HL-60 (cell line): ENCODE measurements around the gene MAGOH.

Experiments used
- CTCF ChIP-seq: IDR thresholded peaks from one replicate; pipeline ENCODE4 v1.5.1; 2011; ENCODE audit warnings: low read length, control low read depth, inconsistent platforms; ENCODE audit not compliant: insufficient read depth
- TF ChIP-seq, protein P1 (sequence below): IDR thresholded peaks from 2 replicates; pipeline ENCODE4 v1.6.1; 2012; ENCODE audit warnings: low read depth; ENCODE audit not compliant: insufficient replicate concordance

DNA sequence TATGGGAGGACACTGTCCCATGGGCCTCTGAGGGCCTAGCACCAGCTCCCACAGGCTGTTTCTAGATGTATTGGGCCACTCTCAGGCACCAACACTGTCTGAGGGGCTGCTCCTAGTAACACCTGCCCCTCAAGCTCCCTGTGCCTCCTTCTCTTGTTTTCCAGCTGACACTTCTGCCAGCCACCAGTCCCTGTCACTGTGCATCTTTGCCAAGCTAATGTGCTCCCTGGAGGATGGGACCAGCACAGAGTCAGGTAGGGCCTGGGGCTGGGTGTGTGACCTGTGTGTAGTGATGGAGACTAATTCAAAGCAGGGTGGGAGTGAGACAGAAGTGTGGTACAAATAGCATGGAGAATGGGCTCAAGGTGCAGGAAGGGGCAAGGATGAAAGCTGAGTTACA is 29.4 kb upstream of the MAGOH start:
- TF ChIP-seq CTCF: no peak
- TF ChIP-seq, protein P1, sequence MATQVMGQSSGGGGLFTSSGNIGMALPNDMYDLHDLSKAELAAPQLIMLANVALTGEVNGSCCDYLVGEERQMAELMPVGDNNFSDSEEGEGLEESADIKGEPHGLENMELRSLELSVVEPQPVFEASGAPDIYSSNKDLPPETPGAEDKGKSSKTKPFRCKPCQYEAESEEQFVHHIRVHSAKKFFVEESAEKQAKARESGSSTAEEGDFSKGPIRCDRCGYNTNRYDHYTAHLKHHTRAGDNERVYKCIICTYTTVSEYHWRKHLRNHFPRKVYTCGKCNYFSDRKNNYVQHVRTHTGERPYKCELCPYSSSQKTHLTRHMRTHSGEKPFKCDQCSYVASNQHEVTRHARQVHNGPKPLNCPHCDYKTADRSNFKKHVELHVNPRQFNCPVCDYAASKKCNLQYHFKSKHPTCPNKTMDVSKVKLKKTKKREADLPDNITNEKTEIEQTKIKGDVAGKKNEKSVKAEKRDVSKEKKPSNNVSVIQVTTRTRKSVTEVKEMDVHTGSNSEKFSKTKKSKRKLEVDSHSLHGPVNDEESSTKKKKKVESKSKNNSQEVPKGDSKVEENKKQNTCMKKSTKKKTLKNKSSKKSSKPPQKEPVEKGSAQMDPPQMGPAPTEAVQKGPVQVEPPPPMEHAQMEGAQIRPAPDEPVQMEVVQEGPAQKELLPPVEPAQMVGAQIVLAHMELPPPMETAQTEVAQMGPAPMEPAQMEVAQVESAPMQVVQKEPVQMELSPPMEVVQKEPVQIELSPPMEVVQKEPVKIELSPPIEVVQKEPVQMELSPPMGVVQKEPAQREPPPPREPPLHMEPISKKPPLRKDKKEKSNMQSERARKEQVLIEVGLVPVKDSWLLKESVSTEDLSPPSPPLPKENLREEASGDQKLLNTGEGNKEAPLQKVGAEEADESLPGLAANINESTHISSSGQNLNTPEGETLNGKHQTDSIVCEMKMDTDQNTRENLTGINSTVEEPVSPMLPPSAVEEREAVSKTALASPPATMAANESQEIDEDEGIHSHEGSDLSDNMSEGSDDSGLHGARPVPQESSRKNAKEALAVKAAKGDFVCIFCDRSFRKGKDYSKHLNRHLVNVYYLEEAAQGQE: no peak
